PC-3 (cell line): Measurements from ENCODE around the gene ELK4. TPM values are rescaled to one million over a fixed set of nuclear protein-coding genes. Genes with fewer than 3 reads are reported as not detected.

Experiments
- ATAC-seq: fragments of 200-7000 bp; cut with Tn5 transposase; 2 replicates; pipeline ENCODE4 v1.9.1; 2020; ENCODE audit warnings: mild to moderate bottlenecking, moderate library complexity
- BruUV-seq: library from RNA; stranded (reverse); fragments of 400-500 nt; replicated peaks from 2 replicates; lab custom pipeline; 2021; lab: Mats Ljungman, UMichigan
- CTCF ChIA-PET: fragments of 300-600 bp; sonication (Branson Sonifier 250); formaldehyde crosslinking; loops from one replicate; lab custom pipeline; 2022; ENCODE audit warnings: antibody characterized with exemption; lab: Charles Lee
- POLR2A ChIA-PET: fragments of 300-600 bp; sonication (Branson Sonifier 250); formaldehyde crosslinking; loops from one replicate; lab custom pipeline; 2022; ENCODE audit warnings: antibody characterized with exemption; ENCODE audit not compliant: unreplicated experiment; lab: Charles Lee
- DNase-seq: peaks from one replicate; pipeline ENCODE4 v3.0.0-alpha.2; 2015
- H2AFZ ChIP-seq: fragments of 300-600 bp; sonication (generic); 2 replicates; pipeline ENCODE4 v1.6.0; 2016; ENCODE audit warnings: antibody characterized with exemption, low read length
- H3F3A ChIP-seq: fragments of 300-600 bp; sonication (generic); one replicate; pipeline ENCODE4 v1.6.0; 2017; ENCODE audit warnings: antibody characterized with exemption, low read length, control low read depth, mild to moderate bottlenecking; ENCODE audit not compliant: unreplicated experiment
- H3K27ac ChIP-seq: fragments of 300-600 bp; sonication (generic); 2 replicates; pipeline ENCODE4 v1.5.1; 2016; ENCODE audit warnings: mild to moderate bottlenecking, low read length
- H3K27me3 ChIP-seq: fragments of 300-600 bp; sonication (generic); 2 replicates; pipeline ENCODE4 v1.6.1; 2016; ENCODE audit warnings: low read length, mixed read lengths
- H3K36me3 ChIP-seq: fragments of 300-600 bp; sonication (generic); 2 replicates; pipeline ENCODE4 v1.6.1; 2016; ENCODE audit warnings: low read depth, mixed run types, low read length, mixed read lengths
- H3K4me1 ChIP-seq: fragments of 300-600 bp; sonication (generic); 2 replicates; pipeline ENCODE4 v1.5.1; 2016; ENCODE audit warnings: low read length; ENCODE audit not compliant: insufficient read depth
- H3K4me2 ChIP-seq: fragments of 300-600 bp; sonication (generic); 2 replicates; pipeline ENCODE4 v1.6.0; 2016; ENCODE audit warnings: low read length
- H3K4me3 ChIP-seq: fragments of 300-600 bp; sonication (generic); 2 replicates; pipeline ENCODE4 v1.5.1; 2016; ENCODE audit warnings: mild to moderate bottlenecking, low read length, mixed read lengths
- H3K79me2 ChIP-seq: fragments of 300-600 bp; sonication (generic); 2 replicates; pipeline ENCODE4 v1.6.1; 2017; ENCODE audit warnings: low read length, mixed read lengths
- H3K9ac ChIP-seq: fragments of 300-600 bp; sonication (generic); 2 replicates; pipeline ENCODE4 v1.6.0; 2016; ENCODE audit warnings: mild to moderate bottlenecking, low read length
- H3K9me2 ChIP-seq: fragments of 300-600 bp; sonication (generic); replicated peaks from 2 replicates; pipeline ENCODE4 v1.6.1; 2016; ENCODE audit warnings: mixed run types, low read length, mixed read lengths
- H3K9me3 ChIP-seq: fragments of 300-600 bp; sonication (generic); 2 replicates; pipeline ENCODE4 v1.6.1; 2016; ENCODE audit warnings: low read length, mixed read lengths
- H4K20me1 ChIP-seq: fragments of 300-600 bp; sonication (generic); 2 replicates; pipeline ENCODE4 v1.6.1; 2016; ENCODE audit warnings: low read length, mixed read lengths
- CTCF ChIP-seq: fragments of 300-600 bp; sonication (generic); conservative IDR thresholded peaks from 2 replicates; pipeline ENCODE4 v1.5.1; 2017; ENCODE audit warnings: antibody characterized with exemption, low read depth, mild to moderate bottlenecking, low read length
- EZH2 ChIP-seq: fragments of 300-600 bp; sonication (generic); IDR thresholded peaks from one replicate; pipeline ENCODE4 v1.6.1; 2017; ENCODE audit warnings: antibody characterized with exemption, mild to moderate bottlenecking, low read length; ENCODE audit not compliant: unreplicated experiment
- EZH2phosphoT487 ChIP-seq: fragments of 300-600 bp; sonication (generic); IDR thresholded peaks from 2 replicates; pipeline ENCODE4 v1.6.1; 2018; ENCODE audit warnings: mild to moderate bottlenecking, antibody characterized with exemption, low read length, borderline replicate concordance
- intact Hi-C: fragments of 100-400 bp; cut with micrococcal nuclease; formaldehyde crosslinking; loops from 2 replicates; pipeline ENCODE4 v1.9.0; 2023
- total RNA-seq: library from RNA; depleted of rRNA; stranded (reverse); fragments of >200 nt; gene quantifications from 2 replicates; pipeline ENCODE4 v1.2.3, GENCODE V29; 2014

The ELK4 gene
- total RNA-seq, 1 experiment from 2014 or later, result 16.3 TPM

DNA sequence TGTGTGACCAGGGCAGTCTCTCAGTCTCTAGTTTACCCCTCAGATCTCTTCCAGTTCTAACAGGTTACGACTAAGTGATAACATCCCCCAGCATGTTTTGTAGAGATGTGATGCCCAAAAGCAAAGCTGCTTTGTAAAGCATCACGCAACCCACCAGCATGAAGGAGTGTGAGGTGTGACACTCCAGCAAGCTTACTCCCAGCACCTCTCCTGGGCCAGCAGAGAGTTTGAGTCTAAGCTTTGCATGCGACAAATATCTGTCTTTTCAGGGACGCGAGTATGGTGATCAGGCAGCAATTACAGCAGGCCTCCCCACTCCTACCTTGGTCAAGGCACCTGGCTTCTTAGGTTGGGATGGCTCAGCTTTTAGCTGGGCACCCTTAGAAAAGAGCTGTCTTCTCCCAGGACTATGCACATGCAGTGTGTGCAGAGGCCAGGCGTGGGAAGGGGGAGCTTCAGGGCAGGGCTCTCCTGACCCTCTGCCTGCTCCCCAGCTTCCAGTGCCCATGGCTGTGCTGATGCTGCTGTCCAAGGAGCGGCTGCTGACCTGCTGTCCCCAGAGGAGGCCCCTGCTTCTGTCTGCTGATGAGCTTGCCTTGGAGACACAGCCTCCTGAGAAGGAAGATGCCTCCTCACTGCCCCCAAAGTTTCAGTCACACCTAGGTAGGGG, 48.2 kb downstream of the ELK4 start:
- H3K4me3 ChIP-seq, result no peak overlapping the region
- TF ChIP-seq EZH2phosphoT487 (no peak), EZH2 (no peak), CTCF (no peak)
- no peak for DNase-seq
- ChIA-PET CTCF (interaction anchor here (0.5 to 0.9 kb wide), 3 partner anchors 8 to 267 kb away, joined by 3 read pairs; no protein-coding TSS in a partner anchor), POLR2A (no interaction called here)
- intact Hi-C loops, result no loop called here
- no peaks in the 10 kb centered on the region for H3K9me3 ChIP-seq
- H2AFZ ChIP-seq, result no peak overlapping the region
- no peaks in the 10 kb centered on the region for H3K9me2 ChIP-seq
- H4K20me1 ChIP-seq, result no peaks in the 10 kb centered on the region
- H3K4me1 ChIP-seq, result peaks cover 16% of the 10 kb centered on the region
- no peak for ATAC-seq
- no peaks in the 10 kb centered on the region for H3K79me2 ChIP-seq
- H3K27ac ChIP-seq, result no peak overlapping the region
- H3K4me2 ChIP-seq, result no peak overlapping the region
- H3F3A ChIP-seq, result no peaks in the 10 kb centered on the region
- H3K36me3 ChIP-seq, result no peaks in the 10 kb centered on the region
- H3K9ac ChIP-seq, result no peak overlapping the region
- no peaks in the 10 kb centered on the region for H3K27me3 ChIP-seq
- no TSS peak for BruUV-seq

DNA sequence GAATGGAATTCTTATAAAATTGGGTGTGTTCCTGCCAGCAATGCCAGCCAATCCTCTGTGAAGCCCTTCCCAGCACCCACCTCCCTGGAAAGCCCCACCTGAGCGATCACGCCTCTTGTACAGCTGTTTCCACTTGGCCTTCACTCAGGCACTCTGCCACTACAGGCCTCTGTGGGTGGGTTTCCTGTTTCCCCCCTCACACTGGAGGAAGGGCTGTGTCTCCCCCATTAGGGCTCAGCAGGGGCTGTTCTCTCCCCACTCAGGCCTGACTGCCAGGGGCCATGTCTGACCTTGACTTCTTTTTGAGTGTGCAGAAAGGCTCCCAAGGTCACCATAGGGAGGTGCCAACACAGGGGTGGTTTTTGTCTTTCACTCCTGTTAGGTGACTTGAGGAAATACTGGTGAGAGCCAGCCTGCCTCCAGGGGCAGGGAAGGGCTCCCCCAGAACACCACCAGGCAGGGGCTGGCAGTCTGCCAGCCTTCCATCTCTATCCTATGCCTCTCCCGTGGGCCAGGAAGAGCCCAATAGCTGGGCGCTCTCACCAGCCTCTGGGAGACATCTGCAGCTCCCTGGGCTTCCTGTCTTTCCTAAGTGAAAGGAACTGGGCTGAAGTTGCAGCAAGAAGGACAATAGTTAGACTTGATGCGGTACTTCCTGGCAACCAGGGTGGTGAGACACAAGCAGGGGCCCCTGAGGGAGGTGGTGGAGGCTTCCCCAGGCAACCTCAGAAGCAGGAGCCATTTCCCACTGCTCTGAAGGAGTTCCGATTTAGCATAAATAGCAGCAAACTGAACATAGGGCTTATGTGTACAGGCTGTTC, 49.1 kb downstream of the ELK4 start:
- ChIA-PET POLR2A (no interaction called here), CTCF (no interaction called here)
- H3K27ac ChIP-seq, result no peak overlapping the region
- peaks cover 25% of the 10 kb centered on the region for H3K4me1 ChIP-seq
- BruUV-seq, result no TSS peak
- H3K27me3 ChIP-seq, result no peaks in the 10 kb centered on the region
- no peak overlapping the region for H3K4me3 ChIP-seq
- ATAC-seq (no peak), DNase-seq (no peak)
- intact Hi-C loops, result no loop called here
- H2AFZ ChIP-seq, result no peak overlapping the region
- no peaks in the 10 kb centered on the region for H3K9me3 ChIP-seq
- H3K4me2 ChIP-seq, result no peak overlapping the region
- no peak overlapping the region for H3K9ac ChIP-seq
- TF ChIP-seq EZH2phosphoT487 (no peak), EZH2 (no peak), CTCF (no peak)
- H3F3A ChIP-seq, result no peaks in the 10 kb centered on the region
- no peaks in the 10 kb centered on the region for H3K79me2 ChIP-seq
- H3K36me3 ChIP-seq, result no peaks in the 10 kb centered on the region
- H4K20me1 ChIP-seq, result no peaks in the 10 kb centered on the region
- H3K9me2 ChIP-seq, result no peaks in the 10 kb centered on the region

GRCh38 chr1:205582046-205582445, 49.8 kb downstream of the ELK4 start:
- POLR2A ChIA-PET, result no interaction called here
- H3F3A ChIP-seq, result no peaks in the 10 kb centered on the region
- no peaks in the 10 kb centered on the region for H3K27me3 ChIP-seq
- intact Hi-C loops, result no loop called here
- no peaks in the 10 kb centered on the region for H3K9me2 ChIP-seq
- no peak overlapping the region for H3K27ac ChIP-seq
- no peaks in the 10 kb centered on the region for H4K20me1 ChIP-seq
- H3K79me2 ChIP-seq, result no peaks in the 10 kb centered on the region
- no peaks in the 10 kb centered on the region for H3K36me3 ChIP-seq
- no TSS peak for BruUV-seq
- no peaks in the 10 kb centered on the region for H3K9me3 ChIP-seq
- H3K4me3 ChIP-seq, result no peak overlapping the region
- H3K9ac ChIP-seq, result no peak overlapping the region
- no peak overlapping the region for H2AFZ ChIP-seq
- H3K4me2 ChIP-seq, result no peak overlapping the region
- CTCF ChIA-PET, result no interaction called here
- TF ChIP-seq EZH2phosphoT487 (no peak), CTCF (no peak), EZH2 (no peak)
- ATAC-seq (no peak), DNase-seq (no peak)
- H3K4me1 ChIP-seq, result peaks cover 25% of the 10 kb centered on the region
